Measurements from ENCODE around the gene RAB15.

RAB15 gene

DNA sequence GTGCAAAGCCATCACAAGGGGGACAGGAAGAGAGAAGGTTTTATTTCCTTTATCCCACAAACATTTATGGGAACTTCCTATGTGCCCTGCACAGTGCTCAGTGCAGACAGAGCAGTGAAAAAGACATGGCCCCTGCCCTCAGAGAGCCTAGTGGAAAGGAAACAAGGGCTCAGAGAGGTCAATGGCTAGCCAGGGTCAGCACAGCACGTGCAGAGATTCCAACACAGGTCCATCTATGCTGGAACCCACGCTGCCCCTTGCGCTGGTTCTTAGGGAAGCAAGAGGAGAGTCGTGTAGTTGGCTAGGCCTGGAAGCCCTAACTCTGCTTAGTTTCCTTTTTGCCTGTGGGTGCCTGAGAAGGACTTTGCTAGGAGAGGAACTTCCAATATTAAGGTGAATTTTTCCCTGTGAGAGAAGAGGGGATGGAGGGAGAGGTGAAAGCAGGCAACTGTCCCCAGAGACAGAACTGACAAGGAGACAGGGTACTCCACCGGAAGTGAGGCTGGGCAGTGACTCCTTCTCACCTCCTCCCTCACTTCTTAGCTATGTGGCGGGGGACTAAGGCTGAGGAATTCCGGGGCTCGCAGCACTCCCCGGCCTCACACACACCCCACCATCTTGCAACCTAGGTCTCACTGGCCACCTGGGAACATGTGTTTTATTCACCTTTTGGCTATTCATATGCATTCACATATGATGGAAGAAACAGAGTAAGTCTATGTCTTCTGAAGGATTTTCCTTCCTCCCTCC lies 17.5 kb downstream of the RAB15 start:
- DNase-seq (ENCODE audit: low read depth), result no peak

- no peak for DNase-seq (ENCODE audit: low read depth)
Measured at GRCh38 chr14:64953661-64954060, 18.5 kb downstream of the RAB15 start.

GRCh38 chr14:64953310-64953654 lies 18.9 kb downstream of the RAB15 start:
- no peak for DNase-seq (ENCODE audit: low read depth)

GRCh38 chr14:64952598-64953309 lies 19.4 kb downstream of the RAB15 start:
- DNase-seq (ENCODE audit: low read depth), result no peak

- no peak for DNase-seq (ENCODE audit: low read depth)
Measured at GRCh38 chr14:64951724-64952123, 20.4 kb downstream of the RAB15 start.

DNA sequence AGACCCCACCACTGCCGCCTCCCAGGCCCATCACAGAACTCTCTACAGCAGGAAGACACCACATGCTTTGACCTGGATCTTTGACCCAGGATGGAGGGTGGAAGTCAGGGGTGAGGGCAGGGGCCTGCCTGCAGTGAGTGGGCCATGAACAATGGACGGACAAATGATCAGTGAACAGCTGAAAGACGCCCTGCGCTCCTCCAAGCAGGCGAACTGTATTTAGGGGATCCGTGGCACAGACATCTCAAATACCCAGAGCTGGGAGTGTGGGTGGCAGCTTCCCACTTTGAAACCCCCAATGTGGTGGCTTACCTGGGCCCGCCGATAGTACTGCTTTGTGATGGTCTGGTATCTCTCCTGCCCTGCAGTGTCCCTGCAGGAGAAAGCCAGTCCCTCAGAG lies 20.8 kb downstream of the RAB15 start:
- DNase-seq (ENCODE audit: low read depth), result no peak

GRCh38 chr14:64950889-64951288 lies 21.2 kb downstream of the RAB15 start:
- no peak for DNase-seq (ENCODE audit: low read depth)

- DNase-seq (ENCODE audit: low read depth), result no peak
Measured at GRCh38 chr14:64948612-64949210, 23.4 kb downstream of the RAB15 start.

DNA sequence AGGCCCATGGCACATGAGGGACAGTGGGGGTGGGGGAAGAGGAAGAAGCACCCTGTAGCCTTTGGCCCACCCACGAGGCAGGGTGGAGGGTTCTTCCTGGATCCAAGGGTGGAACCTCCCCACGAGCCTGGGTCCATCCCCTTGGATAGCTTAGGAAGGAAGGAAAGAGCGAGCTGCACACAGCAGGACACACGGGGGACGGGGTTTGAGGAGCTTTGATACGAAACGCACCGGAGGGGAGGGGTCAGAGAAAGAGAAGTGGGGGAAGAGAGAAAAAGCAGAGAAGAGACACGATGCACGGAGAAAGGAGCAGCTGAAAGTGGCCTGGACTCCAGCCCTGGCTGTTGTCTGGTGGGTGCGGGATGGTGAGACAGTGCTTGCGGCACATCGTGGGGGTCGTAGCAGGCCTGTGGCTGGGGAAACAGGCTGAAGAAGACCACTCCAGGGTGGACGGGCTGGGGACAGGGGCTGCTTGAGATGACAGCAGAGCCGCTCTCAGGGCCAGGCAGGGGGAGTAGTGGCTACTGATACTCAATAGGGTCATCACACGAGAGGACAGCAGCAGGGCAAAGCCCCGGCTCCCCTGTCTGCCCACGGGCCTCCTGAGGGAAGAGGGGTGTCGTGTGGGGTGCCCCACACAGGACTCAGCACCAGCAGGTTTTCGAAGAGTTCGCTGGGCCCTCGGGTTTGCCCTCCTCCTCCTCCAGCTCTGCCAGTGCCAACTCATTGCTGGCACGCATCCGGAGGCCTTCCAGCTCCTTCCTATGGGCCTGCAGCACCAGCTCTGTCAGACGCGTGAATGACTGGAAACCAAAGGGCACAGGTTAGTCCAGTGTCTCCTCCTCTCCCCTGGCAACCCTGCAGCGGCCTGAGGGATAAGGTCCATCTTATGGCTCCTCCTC lies 24.2 kb downstream of the RAB15 start:
- no peak for DNase-seq (ENCODE audit: low read depth)

DNA sequence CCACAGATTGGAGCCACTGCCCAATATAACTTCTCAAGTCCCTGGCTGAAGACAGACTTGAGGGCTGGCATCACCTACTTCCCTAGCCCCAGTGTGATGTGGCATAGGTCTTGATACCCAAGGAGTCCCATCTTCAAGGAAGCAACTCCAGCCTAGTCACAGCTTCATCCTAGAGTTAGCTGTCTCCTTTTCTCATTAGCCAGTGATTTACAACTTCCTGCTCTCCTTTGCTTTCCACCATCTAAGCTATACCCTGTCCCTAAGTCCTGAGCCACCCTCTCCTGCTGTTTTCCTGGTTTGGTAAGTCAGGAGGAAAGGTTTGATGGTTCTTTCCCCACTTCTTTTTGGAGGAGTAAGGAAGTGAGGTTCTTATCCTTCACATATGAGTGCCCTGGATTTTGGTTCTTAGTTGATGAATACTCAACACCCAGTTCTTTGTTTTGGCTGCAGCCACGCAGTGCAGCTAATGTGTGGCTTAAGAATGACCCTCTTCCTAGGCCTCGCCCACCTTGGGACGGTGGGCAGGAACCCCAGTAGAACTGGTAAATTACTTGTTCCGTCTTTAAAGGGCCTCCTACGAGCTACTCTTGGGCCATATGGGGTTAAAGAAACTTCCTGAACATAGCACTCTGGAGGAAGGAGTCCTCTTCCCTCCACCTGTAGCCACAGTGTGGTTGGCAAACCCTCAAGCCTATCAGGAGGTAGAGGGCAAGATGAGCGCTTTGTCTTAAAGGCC lies 25.7 kb downstream of the RAB15 start:
- no peak for DNase-seq (ENCODE audit: low read depth)

- no peak for DNase-seq (ENCODE audit: low read depth)
Measured at GRCh38 chr14:64945431-64946178, 26.5 kb downstream of the RAB15 start.

- no peak for DNase-seq (ENCODE audit: low read depth)
Measured at GRCh38 chr14:64944861-64945260, 27.3 kb downstream of the RAB15 start.

DNA sequence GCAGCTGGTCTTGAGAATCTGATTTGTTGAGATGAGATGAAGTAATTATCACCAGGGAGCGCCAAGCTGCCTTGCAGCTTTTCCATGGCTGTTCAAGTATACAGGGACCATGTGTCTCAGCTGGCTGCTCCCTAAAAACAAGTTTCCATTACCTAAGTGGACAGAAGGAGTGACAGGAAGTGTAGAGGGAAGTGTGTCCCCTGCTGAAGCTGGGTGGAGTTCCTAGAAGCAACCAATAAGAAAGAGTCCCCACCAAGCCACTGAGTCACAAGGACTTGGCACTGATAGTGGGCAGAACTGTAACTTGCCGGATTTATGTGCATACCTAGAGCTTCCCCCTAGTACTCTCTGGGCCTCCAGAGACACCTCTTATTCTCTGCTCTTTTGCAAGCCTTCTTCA lies 28.1 kb downstream of the RAB15 start:
- DNase-seq (ENCODE audit: low read depth), result no peak

- no peak for DNase-seq (ENCODE audit: low read depth)
Measured at GRCh38 chr14:64943556-64943955, 28.6 kb downstream of the RAB15 start.

DNA sequence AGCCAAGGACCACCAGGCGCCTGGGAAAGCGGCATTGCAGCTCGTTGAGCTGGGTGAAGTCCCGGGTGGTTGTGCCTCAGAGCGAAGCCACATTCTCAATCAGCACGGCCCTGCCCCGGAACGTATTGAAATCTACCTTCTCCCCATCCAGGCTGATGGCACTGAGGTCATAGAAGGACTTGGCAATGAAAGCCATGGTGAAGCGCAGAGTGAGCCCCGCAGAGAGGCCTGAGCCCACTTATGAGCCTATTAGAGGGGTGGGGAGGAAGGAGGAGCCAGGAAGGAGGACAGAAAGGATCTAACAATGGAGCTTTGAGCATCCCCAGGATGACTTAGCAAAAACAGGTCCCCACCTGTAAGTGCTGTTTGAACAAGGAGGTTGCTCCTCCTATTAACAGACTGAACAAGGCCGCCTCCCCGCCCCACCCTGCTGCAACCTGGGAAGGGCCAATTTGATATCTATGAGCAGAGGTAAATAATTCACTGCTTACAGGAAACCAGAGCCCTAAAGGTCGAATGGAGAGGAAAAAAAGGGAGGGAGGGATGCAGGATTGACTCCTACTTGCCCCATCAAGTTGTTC lies 29.5 kb downstream of the RAB15 start, which contains the start of gene GPX2:
GPX2 (minus strand) TSS at position 215 of the 581 bp plus-strand sequence; CDS start at position 196, 19 bp downstream.
- DNase-seq (ENCODE audit: low read depth), result no peak

- DNase-seq (ENCODE audit: low read depth), result no peak
Measured at GRCh38 chr14:64940336-64940910, 31.7 kb downstream of the RAB15 start.

DNA sequence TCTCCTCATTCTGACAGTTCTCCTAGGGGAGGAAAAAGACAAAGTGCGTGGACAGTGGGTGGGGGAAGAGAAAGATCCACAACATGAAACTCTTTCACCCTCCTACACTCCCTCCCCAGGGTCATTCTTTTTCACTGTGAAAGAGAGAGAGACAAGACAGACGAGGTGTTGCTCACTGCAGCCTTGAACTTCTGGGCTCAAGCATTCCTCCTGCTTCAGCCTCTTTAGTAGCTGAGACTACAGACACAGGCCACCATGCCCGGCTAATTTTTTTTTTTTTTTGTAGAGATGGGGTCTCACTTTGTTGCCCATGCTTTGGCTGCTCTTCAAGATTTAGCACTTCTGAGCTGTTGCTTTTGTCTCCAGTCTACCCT lies 32.3 kb downstream of the RAB15 start:
- DNase-seq (ENCODE audit: low read depth), result no peak

- no peak for DNase-seq (ENCODE audit: low read depth)
Measured at GRCh38 chr14:64938972-64939816, 32.9 kb downstream of the RAB15 start.

- no peak for DNase-seq (ENCODE audit: low read depth)
Measured at GRCh38 chr14:64937821-64938193, 34.3 kb downstream of the RAB15 start.

Measured in fibroblast of the conjunctiva (primary cell).